ACC112 (cell line): Measurements from ENCODE around the gene IL12RB2.
A peak's percentile ranks its signal among the peaks of the same experiment; 100 is the strongest.

Experiments
- H2AFZ ChIP-seq: fragments of 200-600 bp; sonication (generic); one replicate; pipeline ENCODE4 v1.6.0; 2017; ENCODE audit warnings: antibody characterized with exemption, low read length; ENCODE audit not compliant: unreplicated experiment
- H3K27ac ChIP-seq: fragments of 200-600 bp; sonication (generic); 2 replicates; pipeline ENCODE4 v1.5.1; 2014; ENCODE audit warnings: low read depth, mild to moderate bottlenecking, antibody characterized with exemption, low read length, moderate library complexity
- H3K27me3 ChIP-seq: fragments of 200-600 bp; sonication (generic); 2 replicates; pipeline ENCODE4 v1.6.1; 2014; ENCODE audit warnings: mild to moderate bottlenecking, antibody characterized with exemption, low read length, moderate library complexity, mixed read lengths; ENCODE audit not compliant: insufficient read depth
- H3K36me3 ChIP-seq: fragments of 200-600 bp; sonication (generic); 2 replicates; pipeline ENCODE4 v1.6.1; 2016; ENCODE audit warnings: mild to moderate bottlenecking, antibody characterized with exemption, low read length, moderate library complexity, mixed read lengths; ENCODE audit not compliant: insufficient read depth
- H3K4me1 ChIP-seq: fragments of 200-600 bp; sonication (generic); one replicate; pipeline ENCODE4 v1.6.1; 2016; ENCODE audit warnings: low read length, mixed read lengths; ENCODE audit not compliant: insufficient read depth, unreplicated experiment, control insufficient read depth
- H3K4me3 ChIP-seq: fragments of 200-600 bp; sonication (generic); 2 replicates; pipeline ENCODE4 v1.5.1; 2014; ENCODE audit warnings: mild to moderate bottlenecking, low read depth, low read length
- H3K79me2 ChIP-seq: fragments of 200-600 bp; sonication (generic); one replicate; pipeline ENCODE4 v1.6.0; 2016; ENCODE audit warnings: low read length; ENCODE audit not compliant: control insufficient read depth, unreplicated experiment, insufficient read depth

The IL12RB2 gene

DNA sequence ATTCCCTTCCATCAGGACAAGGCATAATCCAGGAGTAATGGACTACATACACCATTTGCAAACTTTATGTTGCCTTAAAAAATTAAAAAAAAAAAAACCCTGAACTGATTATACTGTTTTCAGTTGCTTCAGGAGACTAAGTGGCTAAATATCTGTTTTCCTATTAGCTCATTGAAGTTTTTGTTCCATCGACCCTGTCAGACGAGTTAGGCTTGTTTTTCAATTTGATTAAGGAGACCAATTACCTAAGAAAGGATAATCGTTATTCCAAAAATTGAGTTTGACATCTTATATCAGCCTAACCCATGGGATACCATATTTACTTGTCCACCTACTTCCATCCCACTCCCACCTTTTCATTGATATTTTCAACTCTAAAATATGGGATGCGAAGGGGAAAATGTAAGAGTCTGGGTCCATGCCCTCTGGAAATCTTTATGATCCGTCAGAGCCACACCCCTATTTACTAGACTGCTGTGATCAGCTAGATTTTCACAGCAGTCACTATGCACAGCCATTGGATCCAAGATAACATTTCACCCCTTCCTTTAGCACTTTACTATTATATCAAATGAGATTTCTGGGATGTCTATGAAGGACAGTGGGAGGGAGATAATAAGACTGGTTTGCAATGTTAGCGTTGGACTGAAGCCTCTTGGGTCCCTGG is 41.0 kb downstream of the IL12RB2 start:
- Histone ChIP-seq H3K27ac (no peak overlapping the region), H3K79me2 (no peaks in the 10 kb centered on the region), H3K4me3 (no peak overlapping the region), H2AFZ (no peak overlapping the region), H3K4me1 (peaks cover 6% of the 10 kb centered on the region), H3K27me3 (no peaks in the 10 kb centered on the region), H3K36me3 (no peaks in the 10 kb centered on the region)

DNA sequence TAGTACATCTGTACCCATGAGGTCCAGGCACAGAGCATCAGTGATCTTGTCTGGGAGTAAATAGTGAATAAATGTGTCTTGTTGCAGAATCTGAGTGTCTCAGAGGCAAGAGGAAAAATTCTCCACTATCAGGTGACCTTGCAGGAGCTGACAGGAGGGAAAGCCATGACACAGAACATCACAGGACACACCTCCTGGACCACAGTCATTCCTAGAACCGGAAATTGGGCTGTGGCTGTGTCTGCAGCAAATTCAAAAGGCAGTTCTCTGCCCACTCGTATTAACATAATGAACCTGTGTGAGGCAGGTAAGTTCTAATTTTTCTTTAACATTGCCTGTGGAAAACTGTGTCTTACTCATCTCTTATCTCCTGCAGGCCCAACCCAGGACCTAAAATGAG is 43.1 kb downstream of the IL12RB2 start:
- Histone ChIP-seq H3K36me3 (no peaks in the 10 kb centered on the region), H3K4me3 (no peak overlapping the region), H3K4me1 (peaks cover 12% of the 10 kb centered on the region), H3K27me3 (no peaks in the 10 kb centered on the region), H2AFZ (no peak overlapping the region), H3K27ac (no peak overlapping the region), H3K79me2 (no peaks in the 10 kb centered on the region)

DNA sequence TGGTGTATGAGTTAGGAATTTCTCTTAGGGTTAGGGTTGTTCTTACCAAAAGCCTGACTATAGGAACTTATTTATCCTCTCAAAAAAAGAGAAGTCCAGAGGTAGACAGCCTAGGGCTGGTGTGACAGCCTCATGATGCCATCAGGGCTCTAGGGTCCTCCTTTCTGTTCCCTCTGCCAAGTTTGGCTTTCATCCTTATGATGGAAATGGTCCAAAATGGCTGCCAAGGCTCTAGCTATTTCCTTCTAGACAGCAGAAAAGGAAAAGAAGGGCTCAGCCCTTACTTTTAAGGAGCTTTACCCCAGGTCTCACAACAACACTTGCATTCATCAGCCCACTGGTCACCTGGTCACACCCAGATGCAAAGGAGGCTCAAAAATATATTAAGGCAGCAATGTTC is 44.5 kb downstream of the IL12RB2 start:
- Histone ChIP-seq H3K4me3 (no peak overlapping the region), H2AFZ (no peak overlapping the region), H3K36me3 (no peaks in the 10 kb centered on the region), H3K4me1 (peaks cover 22% of the 10 kb centered on the region), H3K27me3 (no peaks in the 10 kb centered on the region), H3K79me2 (no peaks in the 10 kb centered on the region), H3K27ac (no peak overlapping the region)

DNA sequence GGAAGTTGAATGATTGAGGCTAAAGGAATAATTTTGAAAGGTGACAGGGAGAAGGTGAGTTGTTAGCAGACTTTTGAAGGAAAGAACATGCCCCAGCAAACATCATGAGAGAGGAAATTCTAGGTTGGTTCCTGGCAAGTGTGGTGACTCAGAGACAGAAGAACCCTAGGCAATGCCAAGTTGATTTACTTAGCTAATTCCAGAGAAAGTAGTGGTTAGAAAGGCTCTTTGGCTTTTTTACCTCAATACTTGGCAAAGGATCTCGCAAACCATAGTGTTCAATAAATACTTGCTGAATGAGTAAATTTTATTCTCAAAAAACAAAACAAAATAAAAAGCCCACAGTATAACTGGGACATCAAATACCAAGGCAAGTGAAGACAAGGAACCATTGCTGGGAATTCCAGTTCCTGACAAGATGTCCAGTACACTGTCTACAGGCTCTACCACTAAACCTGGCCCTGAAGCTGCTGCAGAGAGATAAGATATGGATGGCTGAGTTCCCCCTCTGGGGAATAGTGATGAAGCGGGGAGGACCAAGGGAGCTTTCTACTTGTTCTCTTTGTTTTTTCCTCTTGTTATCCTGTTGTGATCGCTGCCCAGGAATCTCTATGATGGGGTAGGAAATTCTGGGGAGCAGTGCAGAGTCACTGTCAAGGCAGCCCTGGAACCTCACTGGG is 48.2 kb downstream of the IL12RB2 start:
- Histone ChIP-seq H3K27ac (no peak overlapping the region), H2AFZ (no peak overlapping the region), H3K79me2 (no peaks in the 10 kb centered on the region), H3K4me1 (peaks cover 16% of the 10 kb centered on the region), H3K27me3 (no peaks in the 10 kb centered on the region), H3K36me3 (no peaks in the 10 kb centered on the region), H3K4me3 (no peak overlapping the region)

DNA sequence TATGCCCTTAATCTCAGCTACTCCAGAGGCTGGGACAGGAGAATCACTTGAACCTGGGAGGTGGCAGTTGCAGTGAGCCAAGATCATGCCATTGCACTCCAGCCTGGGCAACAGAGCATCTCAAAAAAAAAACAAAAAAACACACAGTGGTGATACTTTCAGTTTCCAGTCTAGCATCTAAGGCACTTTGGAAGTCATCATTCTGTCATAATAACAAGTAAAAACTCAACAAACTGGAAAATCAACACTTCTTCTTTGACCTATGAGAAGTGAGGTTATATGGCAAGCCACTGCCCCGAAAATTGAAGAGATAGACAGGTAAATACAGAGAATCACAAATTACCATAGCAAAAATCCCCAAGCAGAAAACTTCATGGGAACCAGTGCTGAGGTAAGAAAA is 51.9 kb downstream of the IL12RB2 start:
- Histone ChIP-seq H3K4me3 (no peak overlapping the region), H3K27me3 (no peaks in the 10 kb centered on the region), H3K79me2 (no peaks in the 10 kb centered on the region), H3K4me1 (peaks cover 16% of the 10 kb centered on the region), H2AFZ (no peak overlapping the region), H3K36me3 (no peaks in the 10 kb centered on the region), H3K27ac (no peak overlapping the region)

DNA sequence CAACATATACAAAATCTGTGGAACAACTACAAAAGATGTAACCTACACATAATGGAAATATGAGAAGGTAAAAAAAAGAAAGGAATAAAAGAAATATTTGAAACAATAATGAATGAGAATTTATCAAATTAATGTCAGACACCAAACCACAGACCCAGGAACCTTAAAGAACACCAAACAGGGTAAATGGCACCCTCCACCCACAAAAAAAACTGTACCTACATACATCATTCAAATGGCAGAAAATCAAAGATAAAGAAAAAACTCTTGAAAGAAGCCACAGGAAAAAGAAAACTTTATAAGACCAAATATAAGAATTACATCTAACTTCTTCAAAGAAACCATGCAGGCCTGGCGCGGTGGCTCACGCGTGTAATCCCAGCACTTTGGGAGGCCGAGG is 54.0 kb downstream of the IL12RB2 start:
- Histone ChIP-seq H3K79me2 (no peaks in the 10 kb centered on the region), H2AFZ (no peak overlapping the region), H3K4me1 (peaks cover 2% of the 10 kb centered on the region), H3K27ac (no peak overlapping the region), H3K27me3 (no peaks in the 10 kb centered on the region), H3K4me3 (no peak overlapping the region), H3K36me3 (no peaks in the 10 kb centered on the region)

DNA sequence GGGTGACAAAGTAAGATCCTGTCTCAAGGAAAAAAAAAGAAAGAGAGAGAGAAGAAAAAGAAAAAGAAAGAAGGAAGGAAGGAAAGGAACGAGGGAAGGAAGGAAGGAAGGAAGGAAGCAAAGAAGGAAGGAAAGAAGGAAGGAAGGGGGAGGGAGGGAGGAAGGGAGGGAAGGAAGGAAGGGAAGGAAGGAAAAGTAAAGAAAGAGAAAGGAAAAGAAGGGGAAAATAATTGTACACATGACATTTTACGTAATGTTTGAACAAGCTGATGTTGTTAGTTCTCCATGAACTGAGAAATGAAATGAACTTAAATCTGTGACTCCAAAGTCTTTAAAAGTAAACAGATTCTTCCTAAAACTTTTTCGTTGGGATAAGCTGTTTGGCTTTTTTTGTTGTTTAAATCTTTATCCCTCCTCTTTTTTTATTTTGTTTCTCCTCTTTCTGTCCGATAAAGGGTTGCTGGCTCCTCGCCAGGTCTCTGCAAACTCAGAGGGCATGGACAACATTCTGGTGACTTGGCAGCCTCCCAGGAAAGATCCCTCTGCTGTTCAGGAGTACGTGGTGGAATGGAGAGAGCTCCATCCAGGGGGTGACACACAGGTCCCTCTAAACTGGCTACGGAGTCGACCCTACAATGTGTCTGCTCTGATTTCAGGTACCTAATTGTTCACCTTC is 59.8 kb downstream of the IL12RB2 start:
- Histone ChIP-seq H3K4me1 (peaks cover 4% of the 10 kb centered on the region), H3K36me3 (no peaks in the 10 kb centered on the region), H3K4me3 (no peak overlapping the region), H3K27ac (no peak overlapping the region), H2AFZ (no peak overlapping the region), H3K27me3 (no peaks in the 10 kb centered on the region), H3K79me2 (no peaks in the 10 kb centered on the region)

DNA sequence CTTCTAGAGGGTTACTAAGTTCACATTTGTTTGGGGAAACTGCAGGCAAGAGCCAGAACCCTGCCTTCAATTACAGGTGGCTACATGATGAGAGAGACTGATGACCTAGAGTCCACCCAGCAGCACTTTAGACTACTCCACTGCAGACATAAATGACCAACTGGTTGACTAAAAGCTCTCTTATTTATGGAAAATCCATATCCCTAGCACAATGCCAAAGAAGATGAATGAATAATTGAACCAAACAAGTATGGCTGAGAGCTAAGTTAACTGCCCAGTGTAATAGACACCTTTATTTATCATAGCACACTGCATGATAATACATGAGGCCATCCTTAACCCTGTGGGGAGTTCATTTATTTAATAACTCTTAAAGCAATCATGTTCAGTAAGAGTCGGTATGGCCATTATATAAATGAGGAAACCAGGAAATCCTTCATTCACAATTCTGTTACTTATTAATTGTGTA is 60.4 kb downstream of the IL12RB2 start:
- H3K79me2 ChIP-seq = no peaks in the 10 kb centered on the region
- no peaks in the 10 kb centered on the region for H3K36me3 ChIP-seq
- H2AFZ ChIP-seq = no peak overlapping the region
- H3K4me3 ChIP-seq = no peak overlapping the region
- no peak overlapping the region for H3K27ac ChIP-seq
- H3K27me3 ChIP-seq = no peaks in the 10 kb centered on the region
- H3K4me1 ChIP-seq = peaks cover 4% of the 10 kb centered on the region

DNA sequence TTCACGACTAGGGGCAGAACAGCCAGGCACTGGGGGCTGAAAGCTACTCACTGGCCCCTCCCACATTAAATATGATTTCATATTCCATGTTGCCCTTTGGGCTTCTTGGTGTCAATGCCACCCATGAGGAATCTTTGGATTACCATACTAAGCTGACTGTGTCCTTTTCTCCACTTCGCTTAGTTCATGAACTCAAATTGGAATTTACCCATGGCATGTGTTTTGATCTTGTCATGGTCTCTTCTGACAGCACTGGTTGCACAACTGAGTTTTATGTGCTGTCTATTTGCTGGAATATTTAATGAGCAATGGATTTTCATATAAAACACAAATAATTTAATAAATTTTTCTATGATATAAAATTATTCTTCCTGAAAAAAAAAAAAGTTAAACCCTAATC is 63.4 kb downstream of the IL12RB2 start:
- Histone ChIP-seq H2AFZ (no peak overlapping the region), H3K79me2 (no peaks in the 10 kb centered on the region), H3K4me3 (no peak overlapping the region), H3K27ac (no peak overlapping the region), H3K27me3 (no peaks in the 10 kb centered on the region), H3K4me1 (peaks cover 4% of the 10 kb centered on the region), H3K36me3 (no peaks in the 10 kb centered on the region)

DNA sequence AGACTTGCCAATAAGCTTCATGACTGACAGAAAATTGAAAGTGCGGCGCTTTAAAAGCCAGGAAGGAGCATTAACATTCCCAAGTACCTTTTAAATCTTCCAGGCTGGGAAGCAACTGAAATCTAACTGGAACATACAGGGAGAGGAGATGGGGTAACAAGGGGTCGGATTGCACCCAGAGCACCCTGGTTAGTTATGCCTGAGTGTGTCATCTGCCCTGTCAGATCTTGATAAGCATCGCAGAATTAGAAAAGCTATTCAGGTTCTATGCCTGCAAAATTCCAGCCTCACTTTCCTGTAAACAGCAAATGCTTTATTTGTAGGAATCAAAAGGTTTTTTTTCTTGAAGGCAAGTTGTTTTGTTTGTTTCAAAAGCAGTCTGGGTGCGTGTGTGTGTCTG is 64.0 kb downstream of the IL12RB2 start:
- H2AFZ ChIP-seq = no peak overlapping the region
- no peak overlapping the region for H3K4me3 ChIP-seq
- peaks cover 4% of the 10 kb centered on the region for H3K4me1 ChIP-seq
- no peaks in the 10 kb centered on the region for H3K36me3 ChIP-seq
- no peak overlapping the region for H3K27ac ChIP-seq
- H3K27me3 ChIP-seq = no peaks in the 10 kb centered on the region
- no peaks in the 10 kb centered on the region for H3K79me2 ChIP-seq

DNA sequence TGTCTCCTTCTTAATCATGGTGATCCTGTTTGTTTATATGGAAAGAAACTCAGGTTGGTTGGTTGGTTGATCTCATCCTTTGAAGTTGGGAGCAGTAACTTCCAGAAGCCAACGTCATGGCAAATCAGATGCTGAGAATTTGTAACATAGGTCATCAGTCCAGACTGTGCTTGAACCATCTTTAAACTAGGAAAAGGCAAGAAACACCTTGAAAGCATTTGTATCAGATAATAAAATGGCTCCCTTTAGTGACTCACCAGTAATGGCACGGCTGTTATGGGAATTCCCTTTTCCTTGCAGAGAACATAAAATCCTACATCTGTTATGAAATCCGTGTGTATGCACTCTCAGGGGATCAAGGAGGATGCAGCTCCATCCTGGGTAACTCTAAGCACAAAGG is 64.5 kb downstream of the IL12RB2 start:
- Histone ChIP-seq H3K27ac (no peak overlapping the region), H3K27me3 (no peaks in the 10 kb centered on the region), H3K79me2 (no peaks in the 10 kb centered on the region), H2AFZ (peak overlapping the region; percentile 14), H3K4me3 (no peak overlapping the region), H3K36me3 (no peaks in the 10 kb centered on the region), H3K4me1 (peaks cover 4% of the 10 kb centered on the region)
